Activated CD8-positive, alpha-beta memory T cell treated with anti-CD3 and anti-CD28 coated beads for 36 hours (primary cell): ENCODE measurements around the gene ADAP1. TPM values are rescaled to one million over a fixed set of nuclear protein-coding genes. Genes with fewer than 3 reads are reported as not detected.

Experiments used
- CTCF ChIA-PET: fragments of 350-600 bp; sonication (Branson Sonifier 250); formaldehyde crosslinking; loops from one replicate; lab custom pipeline; 2021; ENCODE audit warnings: antibody characterized with exemption; lab: Charles Lee
- POLR2A ChIA-PET: fragments of 350-600 bp; sonication (Branson Sonifier 250); formaldehyde crosslinking; loops from one replicate; lab custom pipeline; 2021; ENCODE audit warnings: antibody characterized with exemption; lab: Charles Lee
- total RNA-seq, 2 experiments: library from RNA; stranded (reverse); gene quantifications; one replicate each; pipeline ENCODE4 v1.2.3, GENCODE V29; 2021

ADAP1 gene
- total RNA-seq, 2 experiments from 2014 or later: 68.9 to 69.1 TPM

GRCh38 chr7:897771-898376, 56.6 kb downstream of the ADAP1 start:
- CTCF ChIA-PET: no interaction called here
- POLR2A ChIA-PET: no interaction called here

GRCh38 chr7:897086-897485, 57.4 kb downstream of the ADAP1 start:
- CTCF ChIA-PET: interaction anchor here (0.6 kb wide), 1 partner anchor 64 kb away, joined by 3 read pairs; no protein-coding TSS in a partner anchor

GRCh38 chr7:896346-897075, 58.0 kb downstream of the ADAP1 start:
- POLR2A ChIA-PET: no interaction called here

More at GRCh38 chr7:897086-897485, 57.4 kb downstream of the ADAP1 start:
- POLR2A ChIA-PET: no interaction called here

GRCh38 chr7:895451-896052, 58.9 kb downstream of the ADAP1 start:
- ChIA-PET CTCF (no interaction called here), POLR2A (no interaction called here)

More at GRCh38 chr7:896346-897075, 58.0 kb downstream of the ADAP1 start:
- CTCF ChIA-PET: interaction anchor here (0.6 kb wide), 1 partner anchor 64 kb away, joined by 3 read pairs; no protein-coding TSS in a partner anchor

- ChIA-PET POLR2A (no interaction called here), CTCF (no interaction called here)
These were observed 59.5 kb downstream of the ADAP1 start for GRCh38 chr7:894927-895450.

- POLR2A ChIA-PET: no interaction called here
These were observed 60.2 kb downstream of the ADAP1 start for GRCh38 chr7:894164-894867.

GRCh38 chr7:893686-894085, 60.8 kb downstream of the ADAP1 start:
- CTCF ChIA-PET: no interaction called here

More at GRCh38 chr7:894164-894867, 60.2 kb downstream of the ADAP1 start:
- CTCF ChIA-PET: no interaction called here

GRCh38 chr7:892648-893593, 61.6 kb downstream of the ADAP1 start:
- CTCF ChIA-PET: no interaction called here
- POLR2A ChIA-PET: no interaction called here

More at GRCh38 chr7:893686-894085, 60.8 kb downstream of the ADAP1 start:
- POLR2A ChIA-PET: no interaction called here

- ChIA-PET CTCF (no interaction called here), POLR2A (no interaction called here)
These were observed 62.7 kb downstream of the ADAP1 start for GRCh38 chr7:891805-892204.

GRCh38 chr7:891291-891690, 63.2 kb downstream of the ADAP1 start:
- ChIA-PET CTCF (no interaction called here), POLR2A (no interaction called here)

GRCh38 chr7:890868-891267, 63.6 kb downstream of the ADAP1 start:
- CTCF ChIA-PET: no interaction called here

GRCh38 chr7:889391-889790, 65.1 kb downstream of the ADAP1 start:
- POLR2A ChIA-PET: no interaction called here
- CTCF ChIA-PET: no interaction called here

More at GRCh38 chr7:890868-891267, 63.6 kb downstream of the ADAP1 start:
- POLR2A ChIA-PET: no interaction called here

- ChIA-PET POLR2A (no interaction called here), CTCF (no interaction called here)
These were observed 65.5 kb downstream of the ADAP1 start for GRCh38 chr7:889025-889390.

- CTCF ChIA-PET: no interaction called here
These were observed 66.1 kb downstream of the ADAP1 start for GRCh38 chr7:888081-889024.

GRCh38 chr7:887488-887820, 67.0 kb downstream of the ADAP1 start:
- ChIA-PET CTCF (no interaction called here), POLR2A (no interaction called here)

More at GRCh38 chr7:888081-889024, 66.1 kb downstream of the ADAP1 start:
- POLR2A ChIA-PET: no interaction called here

- ChIA-PET CTCF (no interaction called here), POLR2A (no interaction called here)
These were observed 67.6 kb downstream of the ADAP1 start for GRCh38 chr7:886626-887487.
